ENCODE results near the gene SPDYE6. TPM values are rescaled to one million over a fixed set of nuclear protein-coding genes. Genes with fewer than 3 reads are reported as not detected.

The SPDYE6 gene
- total RNA-seq, 4 donors from 2014 or later: not detected

GRCh38 chr7:102297487-102298218, 58.6 kb downstream of the SPDYE6 start:
- 89 to 90% methylated on average over 3 to 4 of the region's 10 CpGs for WGBS, 2 donors (ENCODE audit: low coverage in 1 of 2)
- H3K9me3 ChIP-seq: peaks cover 0 to 4% (median 0%) of the 10 kb centered on the region in 3 donors
- no peaks in the 10 kb centered on the region for H3K36me3 ChIP-seq
- no peak for TF ChIP-seq POLR2A (IDR thresholded peaks at IDR 0.05)
- TF ChIP-seq POLR2AphosphoS5 (IDR thresholded peaks at IDR 0.05): no peak
- no peak for TF ChIP-seq CTCF (IDR thresholded peaks at IDR 0.05)
- TF ChIP-seq EP300 (IDR thresholded peaks at IDR 0.05): no peak
- H3K4me3 ChIP-seq: no peak overlapping the region
- peaks cover 50% of the 10 kb centered on the region for H3K27me3 ChIP-seq
- H3K27ac ChIP-seq: no peak overlapping the region
- ATAC-seq: no peak
- H3K4me1 ChIP-seq: peaks cover 0 to 15% (median 0%) of the 10 kb centered on the region in 3 donors

- Histone ChIP-seq H3K4me3 (no peak overlapping the region), H3K9me3 (peaks cover 0 to 4% (median 0%) of the 10 kb centered on the region in 3 donors), H3K36me3 (no peaks in the 10 kb centered on the region), H3K27me3 (peaks cover 61% of the 10 kb centered on the region), H3K27ac (no peak overlapping the region), H3K4me1 (peaks cover 0 to 16% (median 0%) of the 10 kb centered on the region in 3 donors)
- 88 to 97% methylated on average over 6 to 7 of the region's 7 CpGs for WGBS, 2 donors (ENCODE audit: low coverage in 1 of 2)
- TF ChIP-seq CTCF (IDR thresholded peaks at IDR 0.05): no peak
- no peak for TF ChIP-seq POLR2A (IDR thresholded peaks at IDR 0.05)
- no peak for TF ChIP-seq EP300 (IDR thresholded peaks at IDR 0.05)
- TF ChIP-seq POLR2AphosphoS5 (IDR thresholded peaks at IDR 0.05): no peak
- ATAC-seq: no peak
These were observed 59.7 kb downstream of the SPDYE6 start for GRCh38 chr7:102296514-102296913.

- 73 to 83% methylated on average over 1 to 3 of the region's 6 CpGs for whole genome bisulfite sequencing, 2 donors (ENCODE audit: low coverage in 1 of 2)
- H3K9me3 ChIP-seq: peaks cover 0 to 4% (median 0%) of the 10 kb centered on the region in 3 donors
- peaks cover 63% of the 10 kb centered on the region for H3K27me3 ChIP-seq
- peaks cover 0 to 16% (median 0%) of the 10 kb centered on the region in 3 donors for H3K4me1 ChIP-seq
- ATAC-seq: no peak
- TF ChIP-seq CTCF (IDR thresholded peaks at IDR 0.05) (no peak), POLR2A (IDR thresholded peaks at IDR 0.05) (no peak), POLR2AphosphoS5 (IDR thresholded peaks at IDR 0.05) (no peak), EP300 (IDR thresholded peaks at IDR 0.05) (no peak)
- no peak overlapping the region for H3K27ac ChIP-seq
- H3K36me3 ChIP-seq: no peaks in the 10 kb centered on the region
- H3K4me3 ChIP-seq: no peak overlapping the region
These were observed 60.1 kb downstream of the SPDYE6 start for GRCh38 chr7:102296179-102296438.

Small RNA genes within 50 kb of the gene (small RNA-seq; reads per million reads assigned to genes)
- gene AC091390.4 (0 reads per million in 4 donors), gene MIR548O (0 reads per million in 4 donors), gene RF00019 (0 reads per million in 4 donors)

Other genes starting within 250 kb of the SPDYE6 start
- 1 to 10 TPM; 2.8 to 8.0 (median 3.8) TPM for gene SH2B2, start 69.6 kb downstream of the SPDYE6 start, total RNA-seq
- 10 to 100 TPM; 11.7 to 48.7 (median 24.4) TPM for gene PRKRIP1, start 39.9 kb upstream of the SPDYE6 start, total RNA-seq
- 10 to 100 TPM in 1 of 4 donors, 1 to 10 TPM in 3; 3.3 to 15.6 (median 6.7) TPM for gene ORAI2, start 77.1 kb upstream of the SPDYE6 start, total RNA-seq
- gene ALKBH4, start 108.4 kb upstream of the SPDYE6 start, total RNA-seq: 10 to 100 TPM in 3 of 4 donors, 1 to 10 TPM in 1; 9.7 to 31.6 (median 14.8) TPM
- gene LRWD1, start 108.5 kb upstream of the SPDYE6 start, total RNA-seq: 10 to 100 TPM in 3 of 4 donors, 1 to 10 TPM in 1; 7.5 to 24.4 (median 12.3) TPM
- 10 to 100 TPM in 3 of 4 donors, 1 to 10 TPM in 1; 6.7 to 24.1 (median 19.9) TPM for gene POLR2J, start 122.5 kb upstream of the SPDYE6 start, total RNA-seq
- 10 to 100 TPM in 1 of 4 donors, 1 to 10 TPM in 3; 6.1 to 34.3 (median 8.8) TPM for gene RASA4B, start 161.3 kb upstream of the SPDYE6 start, total RNA-seq
- 1 to 10 TPM; 3.0 to 6.1 (median 4.4) TPM for gene UPK3BL2, start 187.3 kb upstream of the SPDYE6 start, total RNA-seq
- gene SPDYE2, start 194.8 kb upstream of the SPDYE6 start, total RNA-seq: not detected
- gene POLR2J3, start 216.1 kb upstream of the SPDYE6 start, total RNA-seq: 10 to 100 TPM; 11.8 to 25.7 (median 17.5) TPM